Measurements from ENCODE around the gene TMPRSS9. TPM values are rescaled to one million over a fixed set of nuclear protein-coding genes. Genes with fewer than 3 reads are reported as not detected.

The TMPRSS9 gene
- total RNA-seq, 1 experiment from 2014 or later: 0.57 TPM

- no peak for TF ChIP-seq ZBTB43 (CRISPR knock-in tag; IDR thresholded peaks at IDR 0.05)
- TF ChIP-seq AR (CRISPR knock-in tag; IDR thresholded peaks at IDR 0.05): no peak
- TF ChIP-seq ZNF396 (CRISPR knock-in tag; IDR thresholded peaks at IDR 0.05; ENCODE audit: borderline replicate concordance): no peak
- Mint-ChIP-seq H3K4me3 (no peak overlapping the region), H3K36me3 (no peaks in the 10 kb centered on the region), H3K27ac (no peak overlapping the region), H3K4me1 (peaks cover 17% of the 10 kb centered on the region), H3K9me3 (no peaks in the 10 kb centered on the region), H3K27me3 (ENCODE audit: low read depth) (no peaks in the 10 kb centered on the region)
- DNase-seq (ENCODE audit: low spot score): no peak
- no peak for ATAC-seq
- ChIA-PET CTCF (no interaction called here), POLR2A (no interaction called here)
These were observed 91.7 kb downstream of the TMPRSS9 start for GRCh38 chr19:2451741-2452140.

GRCh38 chr19:2453431-2454025, 93.5 kb downstream of the TMPRSS9 start:
- Mint-ChIP-seq H3K27me3 (ENCODE audit: low read depth) (no peaks in the 10 kb centered on the region), H3K9me3 (no peaks in the 10 kb centered on the region), H3K4me1 (peaks cover 20% of the 10 kb centered on the region), H3K27ac (no peak overlapping the region), H3K36me3 (no peaks in the 10 kb centered on the region), H3K4me3 (peak overlapping the region; percentile 36)
- CTCF ChIA-PET: interaction anchor here (0.6 to 1.8 kb wide), 5 partner anchors 151 to 302 kb away, joined by 3 to 11 read pairs (median 3); no protein-coding TSS in a partner anchor
- DNase-seq (ENCODE audit: low spot score) (no peak), ATAC-seq (no peak)
- POLR2A ChIA-PET: interaction anchor here (0.9 to 2.0 kb wide), 3 partner anchors 9 to 26 kb away, joined by 3 to 9 read pairs (median 5); partner anchors contain the start of gene GADD45B
- TF ChIP-seq PREB (CRISPR knock-in tag; IDR thresholded peaks at IDR 0.05; ENCODE audit: borderline replicate concordance) (no peak), JAZF1 (CRISPR knock-in tag; IDR thresholded peaks at IDR 0.05) (no peak), HMGXB4 (CRISPR knock-in tag; IDR thresholded peaks at IDR 0.05) (no peak), FOXP4 (CRISPR knock-in tag; IDR thresholded peaks at IDR 0.05) (no peak), ZBTB43 (CRISPR knock-in tag; IDR thresholded peaks at IDR 0.05) (no peak), TEAD1 (CRISPR knock-in tag; IDR thresholded peaks at IDR 0.05) (no peak), CREM (CRISPR knock-in tag; IDR thresholded peaks at IDR 0.05) (no peak), ZNF138 (CRISPR knock-in tag; conservative IDR thresholded peaks at IDR 0.05) (no peak), CBFB (CRISPR knock-in tag; IDR thresholded peaks at IDR 0.05; ENCODE audit: low read depth) (no peak), SMAD3 (CRISPR knock-in tag; IDR thresholded peaks at IDR 0.05; ENCODE audit: borderline replicate concordance) (no peak), STAT6 (CRISPR knock-in tag; conservative IDR thresholded peaks at IDR 0.05; ENCODE audit: low read depth) (no peak), PRRX2 (CRISPR knock-in tag; IDR thresholded peaks at IDR 0.05) (no peak)
- TF ChIP-seq, protein P1, sequence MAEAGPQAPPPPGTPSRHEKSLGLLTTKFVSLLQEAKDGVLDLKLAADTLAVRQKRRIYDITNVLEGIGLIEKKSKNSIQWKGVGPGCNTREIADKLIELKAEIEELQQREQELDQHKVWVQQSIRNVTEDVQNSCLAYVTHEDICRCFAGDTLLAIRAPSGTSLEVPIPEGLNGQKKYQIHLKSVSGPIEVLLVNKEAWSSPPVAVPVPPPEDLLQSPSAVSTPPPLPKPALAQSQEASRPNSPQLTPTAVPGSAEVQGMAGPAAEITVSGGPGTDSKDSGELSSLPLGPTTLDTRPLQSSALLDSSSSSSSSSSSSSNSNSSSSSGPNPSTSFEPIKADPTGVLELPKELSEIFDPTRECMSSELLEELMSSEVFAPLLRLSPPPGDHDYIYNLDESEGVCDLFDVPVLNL (CRISPR knock-in tag; IDR thresholded peaks at IDR 0.05; ENCODE audit: borderline replicate concordance, low read depth): no peak
- TF ChIP-seq, protein P2, sequence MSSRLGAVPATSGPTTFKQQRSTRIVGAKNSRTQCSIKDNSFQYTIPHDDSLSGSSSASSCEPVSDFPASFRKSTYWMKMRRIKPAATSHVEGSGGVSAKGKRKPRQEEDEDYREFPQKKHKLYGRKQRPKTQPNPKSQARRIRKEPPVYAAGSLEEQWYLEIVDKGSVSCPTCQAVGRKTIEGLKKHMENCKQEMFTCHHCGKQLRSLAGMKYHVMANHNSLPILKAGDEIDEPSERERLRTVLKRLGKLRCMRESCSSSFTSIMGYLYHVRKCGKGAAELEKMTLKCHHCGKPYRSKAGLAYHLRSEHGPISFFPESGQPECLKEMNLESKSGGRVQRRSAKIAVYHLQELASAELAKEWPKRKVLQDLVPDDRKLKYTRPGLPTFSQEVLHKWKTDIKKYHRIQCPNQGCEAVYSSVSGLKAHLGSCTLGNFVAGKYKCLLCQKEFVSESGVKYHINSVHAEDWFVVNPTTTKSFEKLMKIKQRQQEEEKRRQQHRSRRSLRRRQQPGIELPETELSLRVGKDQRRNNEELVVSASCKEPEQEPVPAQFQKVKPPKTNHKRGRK (CRISPR knock-in tag; IDR thresholded peaks at IDR 0.05; ENCODE audit: borderline replicate concordance): no peak

All from WTC11 (cell line).